GM12873 (cell line): Measurements from ENCODE around the gene DAGLA.

Source experiments
- CTCF ChIP-seq: IDR thresholded peaks from 2 replicates; pipeline ENCODE4 v1.5.1; 2012; ENCODE audit warnings: low read depth, mild to moderate bottlenecking, moderate library complexity, low read length, control low read depth; ENCODE audit not compliant: insufficient read depth; ENCODE audit errors: missing control alignments

The DAGLA gene

GRCh38 chr11:61787928-61788491, 107.8 kb downstream of the DAGLA start:
- peak; percentile 49 for TF ChIP-seq CTCF

GRCh38 chr11:61791737-61792309, 111.6 kb downstream of the DAGLA start:
- TF ChIP-seq CTCF = no peak

GRCh38 chr11:61792310-61793082, 112.3 kb downstream of the DAGLA start, which contains the start of the genes FEN1 and TMEM258:
TSS of gene FEN1 (plus strand) at chr11:61792911. CDS start at chr11:61795362, 2,451 bp downstream.
TSS of gene TMEM258 (minus strand) at chr11:61792599. CDS start at chr11:61792558, 41 bp downstream.
- no peak for TF ChIP-seq CTCF

GRCh38 chr11:61793083-61793828, 113.1 kb downstream of the DAGLA start:
- TF ChIP-seq CTCF = no peak

GRCh38 chr11:61793829-61794204, 113.6 kb downstream of the DAGLA start:
- TF ChIP-seq CTCF = no peak

- TF ChIP-seq CTCF = no peak
These were observed 114.4 kb downstream of the DAGLA start for GRCh38 chr11:61794579-61794978.

GRCh38 chr11:61795459-61795858, 115.3 kb downstream of the DAGLA start:
- no peak for TF ChIP-seq CTCF
